Activated CD4-positive, alpha-beta T cell treated with anti-CD3 and anti-CD28 coated beads, Interleukin-2, amount 50 U/mL, for 4 hours (primary cell): Measurements from ENCODE around the gene CHRDL1.
"Not testable (repeated sequence)": the region's sequence is repeated elsewhere in the genome, so short reads cannot be mapped to it uniquely, and the experiment has no call there.

Experiments
- DNase-seq, 2 experiments: peaks; one replicate each; pipeline ENCODE4 v3.0.0-alpha.2; 2020

CHRDL1 gene

DNA sequence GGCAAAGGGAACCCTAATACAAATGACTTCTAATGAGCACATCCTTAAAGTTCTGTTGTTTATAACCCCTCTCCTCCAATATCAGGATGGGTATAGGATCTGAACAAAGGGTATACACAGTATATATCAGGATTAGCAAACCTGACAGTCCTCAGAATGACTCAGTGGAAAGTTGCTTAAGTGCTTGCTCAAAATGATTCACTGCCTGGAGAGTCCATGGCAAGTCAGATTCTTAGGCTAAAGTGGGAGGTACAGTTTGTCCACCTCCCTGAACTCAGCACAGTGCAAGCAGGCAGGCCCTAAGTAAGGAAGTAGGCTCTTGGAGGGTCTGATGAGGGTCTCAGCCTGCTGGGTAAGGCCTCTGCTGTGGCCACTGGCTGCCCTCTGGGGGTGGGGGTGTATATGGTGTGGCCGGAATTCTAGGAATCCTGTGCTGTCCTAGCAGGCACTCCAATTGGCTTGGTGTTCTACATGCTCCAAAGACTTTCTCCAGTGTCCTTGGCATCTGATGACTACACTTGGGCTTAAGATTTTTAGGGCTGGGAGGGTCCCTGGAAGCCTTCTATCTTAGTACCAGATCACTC lies 54.3 kb downstream of the CHRDL1 start:
- DNase-seq, result no peak

GRCh38 chrX:110734894-110735541 lies 60.6 kb downstream of the CHRDL1 start:
- no peak for DNase-seq

- no peak for DNase-seq
These were observed 61.3 kb downstream of the CHRDL1 start for GRCh38 chrX:110734271-110734670.

GRCh38 chrX:110733166-110733565 lies 62.5 kb downstream of the CHRDL1 start:
- no peak for DNase-seq

DNA sequence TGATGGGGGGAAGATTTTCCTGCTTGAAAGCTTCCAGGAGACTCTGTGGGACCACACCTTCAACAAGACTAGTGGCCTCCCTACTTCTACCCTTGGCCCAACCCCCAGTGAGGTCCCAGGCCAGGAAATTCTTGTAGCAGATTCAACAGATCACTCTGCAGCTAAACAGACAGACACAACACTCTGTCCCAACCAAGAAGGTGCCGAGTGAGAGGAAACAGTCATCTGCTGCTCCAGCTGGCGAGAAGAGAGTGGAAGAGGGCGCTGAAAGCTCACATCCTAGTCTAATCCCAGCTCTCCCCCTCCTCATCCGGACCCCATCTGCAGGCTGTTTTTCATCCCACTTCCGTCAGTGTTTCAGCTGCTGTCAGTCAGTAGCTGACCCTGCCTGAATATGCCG lies 63.4 kb downstream of the CHRDL1 start:
- DNase-seq, result no peak

GRCh38 chrX:110723844-110724243 lies 71.8 kb downstream of the CHRDL1 start:
- DNase-seq, result no peak

- no peak for DNase-seq
These were observed 73.5 kb downstream of the CHRDL1 start for GRCh38 chrX:110722135-110722534.

DNA sequence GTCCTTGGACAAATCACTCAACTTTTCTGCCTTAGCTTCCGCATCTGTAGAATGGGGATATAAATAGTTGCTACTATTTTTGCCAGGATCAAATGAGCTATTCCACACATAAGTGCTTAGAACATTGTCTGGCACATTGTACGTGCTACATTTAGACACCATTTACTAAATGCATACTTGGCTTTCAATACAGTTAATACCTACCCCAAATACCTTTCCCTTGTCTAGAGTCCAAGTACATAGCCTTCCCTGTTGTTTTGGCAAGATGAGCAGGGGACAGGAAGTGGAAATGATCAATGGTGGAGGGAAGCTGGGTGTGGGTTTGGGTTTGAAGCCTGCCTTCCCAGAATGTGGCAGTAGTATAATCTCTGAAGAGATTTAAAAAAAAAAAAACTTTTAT lies 82.0 kb downstream of the CHRDL1 start:
- DNase-seq, result no peak

- DNase-seq, result no peak
These were observed 89.2 kb downstream of the CHRDL1 start for GRCh38 chrX:110706446-110706845.

GRCh38 chrX:110703641-110704040 lies 92.0 kb downstream of the CHRDL1 start:
- no peak for DNase-seq

DNA sequence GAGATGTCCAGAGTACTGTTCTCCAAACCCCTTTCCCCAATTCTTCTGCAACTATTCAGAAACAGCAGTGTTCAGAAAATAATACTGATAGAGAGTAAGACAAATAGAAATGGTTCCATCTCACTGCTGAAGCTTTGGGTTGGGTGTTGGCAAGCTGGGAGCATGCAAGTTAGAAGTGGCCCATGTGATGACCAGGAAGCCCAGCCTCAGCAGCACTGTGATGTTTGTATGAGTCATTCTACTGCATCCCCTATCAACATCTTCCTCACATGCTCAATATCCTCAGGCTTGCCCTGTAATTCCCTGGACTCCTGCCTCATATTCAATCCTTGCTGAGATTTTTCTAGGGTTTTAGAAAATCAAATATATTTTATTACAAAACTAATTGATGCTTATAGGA lies 96.5 kb downstream of the CHRDL1 start:
- no peak for DNase-seq

GRCh38 chrX:110698696-110699095 lies 96.9 kb downstream of the CHRDL1 start:
- no peak for DNase-seq

DNA sequence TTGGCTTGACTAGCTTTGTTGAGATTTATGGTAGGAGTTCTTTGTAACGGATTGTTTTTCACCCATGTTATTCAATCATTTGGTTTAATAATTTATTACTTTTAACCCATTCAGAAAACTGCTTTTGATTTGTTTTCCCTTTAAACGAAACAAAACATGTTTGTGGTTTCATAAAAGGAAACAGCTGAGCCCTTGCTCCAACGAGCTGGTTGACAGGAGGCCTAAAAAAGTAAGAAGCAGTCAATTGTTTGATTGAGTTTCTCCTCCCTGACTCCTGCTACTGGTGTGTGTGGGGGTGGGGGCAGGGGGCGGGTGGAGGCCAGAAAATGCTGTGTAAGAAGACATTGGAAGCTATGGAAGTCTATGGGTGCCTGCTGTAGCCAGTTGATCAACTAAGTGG lies 102.8 kb downstream of the CHRDL1 start:
- DNase-seq, result no peak

- no peak for DNase-seq
These were observed 104.2 kb downstream of the CHRDL1 start for GRCh38 chrX:110691446-110691845.

- no peak for DNase-seq
These were observed 111.0 kb downstream of the CHRDL1 start for GRCh38 chrX:110684653-110685052.

GRCh38 chrX:110683925-110684324 lies 111.7 kb downstream of the CHRDL1 start:
- DNase-seq, result no peak

DNA sequence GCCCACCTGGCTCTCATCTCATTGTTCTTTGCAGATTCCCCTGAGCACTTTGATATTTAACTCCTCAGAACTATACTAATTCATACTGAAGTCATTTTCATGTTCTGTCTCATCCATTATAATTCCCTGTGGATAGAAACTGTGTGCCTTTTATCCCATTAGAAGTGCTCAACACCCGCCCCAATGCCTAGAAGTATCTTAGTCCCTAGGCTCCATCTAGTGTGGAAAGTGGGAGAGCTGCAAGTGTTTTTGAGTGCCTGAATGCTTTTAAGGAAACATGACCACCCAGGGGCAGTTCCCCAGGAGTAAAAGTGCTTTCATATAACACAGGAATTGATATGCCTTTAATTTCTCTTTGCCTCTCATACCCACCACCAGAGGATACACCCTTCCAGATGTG lies 117.0 kb downstream of the CHRDL1 start:
- DNase-seq, result no peak

DNA sequence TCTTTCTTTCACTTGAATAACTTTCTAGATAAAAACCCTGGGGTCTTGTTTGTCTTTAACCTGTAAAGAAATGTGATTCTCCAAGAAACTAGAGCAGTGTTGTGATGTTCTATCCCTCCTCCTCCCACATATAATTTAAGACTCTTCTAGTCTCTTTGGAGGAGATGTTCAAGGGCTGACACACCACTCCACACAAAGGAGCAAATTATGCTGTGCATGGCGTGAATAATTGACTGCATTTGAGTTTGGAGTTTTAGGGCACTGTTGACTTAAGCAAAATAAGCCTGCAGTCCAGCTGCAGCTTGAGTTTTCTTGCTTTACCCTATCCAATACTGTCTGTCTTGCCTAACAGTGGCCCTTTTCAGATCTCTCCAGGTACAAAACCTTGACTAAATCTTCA lies 119.7 kb downstream of the CHRDL1 start:
- DNase-seq, result no peak

- DNase-seq, result no peak
These were observed 124.4 kb downstream of the CHRDL1 start for GRCh38 chrX:110671068-110671803.

DNA sequence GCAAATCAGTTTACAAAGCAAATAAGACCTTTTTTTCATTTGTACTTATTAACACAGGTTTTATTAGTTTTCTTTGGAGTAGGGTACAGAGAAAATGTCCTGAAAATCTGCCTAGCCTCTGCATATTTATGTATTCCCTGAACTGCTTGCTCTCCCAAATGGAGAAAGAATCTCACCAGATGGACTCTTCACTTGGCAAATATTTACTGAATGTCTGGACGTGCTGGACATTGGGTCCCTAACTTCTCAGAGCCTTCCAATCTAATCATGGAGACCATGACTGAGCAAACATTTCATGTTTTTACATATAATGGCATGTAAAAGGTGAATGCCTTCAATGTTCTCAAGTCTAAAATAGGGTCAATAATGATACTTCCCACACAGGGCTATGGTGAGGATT lies 126.0 kb downstream of the CHRDL1 start:
- no peak for DNase-seq

DNA sequence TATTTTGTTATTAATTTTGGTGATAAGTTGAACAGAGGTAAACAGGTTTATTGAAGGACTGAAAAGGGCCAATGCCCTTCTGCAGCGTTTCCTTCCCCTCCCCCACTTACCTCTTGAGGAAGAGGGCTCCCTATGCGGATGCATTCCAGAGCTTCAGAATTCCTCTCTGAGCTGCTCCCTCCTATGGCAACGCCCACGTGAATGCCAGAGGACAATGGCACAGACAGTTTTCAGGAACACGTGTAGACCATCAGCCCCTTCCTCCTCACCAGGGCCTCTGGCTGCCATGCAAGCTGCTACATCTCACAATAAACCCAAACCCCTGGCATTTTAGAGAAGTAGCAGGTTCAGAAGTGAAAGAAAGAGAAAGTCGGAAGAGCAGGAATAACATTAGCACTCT lies 127.9 kb downstream of the CHRDL1 start:
- no peak for DNase-seq

- no peak for DNase-seq
These were observed 130.2 kb downstream of the CHRDL1 start for GRCh38 chrX:110665223-110666002.

DNA sequence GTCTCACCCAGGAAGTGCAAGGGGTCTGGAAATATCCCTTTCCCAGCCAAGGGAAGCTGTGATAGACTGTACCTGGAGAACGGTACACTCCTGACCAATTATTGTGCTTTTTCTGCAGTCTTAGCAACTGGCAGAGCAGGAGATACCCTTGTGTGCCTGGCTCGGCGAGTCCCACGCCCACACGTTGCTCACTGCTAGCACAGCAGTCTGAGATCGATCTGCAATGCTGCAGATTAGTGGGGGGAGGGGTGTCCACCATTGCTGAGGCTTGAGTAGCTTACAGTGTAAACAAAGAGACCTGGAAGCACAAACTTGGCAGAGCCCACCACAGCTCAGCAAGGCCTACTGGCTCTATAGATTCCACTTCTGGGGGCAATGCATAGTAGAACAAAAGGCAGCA lies 138.5 kb downstream of the CHRDL1 start:
- DNase-seq, result no peak

DNA sequence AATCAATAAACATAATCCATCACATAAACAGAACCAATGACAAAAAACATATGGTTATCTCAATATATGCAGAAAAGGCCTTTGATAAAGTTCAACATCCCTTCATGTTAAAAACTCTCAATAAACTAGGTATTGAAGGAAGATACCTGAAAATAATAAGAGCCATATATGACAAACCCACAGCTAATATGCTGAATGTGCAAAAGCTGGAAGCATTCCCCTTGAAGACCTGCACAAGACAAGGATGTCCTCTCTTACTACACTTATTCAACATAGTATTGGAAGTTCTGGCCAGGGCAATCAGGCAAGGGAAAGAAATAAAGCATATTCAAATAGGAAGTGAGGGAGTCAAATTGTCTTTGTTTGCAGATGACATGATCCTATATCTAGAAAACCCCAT lies 141.3 kb downstream of the CHRDL1 start:
- not testable (repeated sequence) for DNase-seq
